ENCODE results near the gene SEC16A.

The SEC16A gene

GRCh38 chr9:136494012-136494411, 11.2 kb upstream of the SEC16A start:
- H3K36me3 ChIP-seq (replicated peaks), result peaks cover 22% of the 10 kb centered on the region
- in situ Hi-C loops (cut with HindIII; ENCODE audit: low pct_ligation_motif_present, low sequenced_read_pairs), result no loop called here
- H3K27me3 ChIP-seq (replicated peaks), result no peaks in the 10 kb centered on the region
- TF ChIP-seq CTCF (IDR thresholded peaks at IDR 0.05; ENCODE audit: low read depth, low read length, missing control alignments), result no peak
- no peak overlapping the region for H3K27ac ChIP-seq
- DNase-seq, result no peak
- no peak overlapping the region for H3K4me3 ChIP-seq (ENCODE audit: low read depth, low read length)

- in situ Hi-C loops (cut with HindIII; ENCODE audit: low pct_ligation_motif_present, low sequenced_read_pairs), result no loop called here
- no peak overlapping the region for H3K27ac ChIP-seq
- H3K36me3 ChIP-seq (replicated peaks), result peaks cover 17% of the 10 kb centered on the region
- no peaks in the 10 kb centered on the region for H3K27me3 ChIP-seq (replicated peaks)
- DNase-seq, result no peak
- no peak for TF ChIP-seq CTCF (IDR thresholded peaks at IDR 0.05; ENCODE audit: low read depth, low read length, missing control alignments)
- H3K4me3 ChIP-seq (ENCODE audit: low read depth, low read length), result no peak overlapping the region
Observed at GRCh38 chr9:136493567-136493971, 10.7 kb upstream of the SEC16A start.

GRCh38 chr9:136492978-136493522, 10.2 kb upstream of the SEC16A start:
- Histone ChIP-seq H3K27ac (no peak overlapping the region), H3K27me3 (replicated peaks) (no peaks in the 10 kb centered on the region), H3K4me3 (ENCODE audit: low read depth, low read length) (no peak overlapping the region), H3K36me3 (replicated peaks) (peaks cover 13% of the 10 kb centered on the region)
- TF ChIP-seq CTCF (IDR thresholded peaks at IDR 0.05; ENCODE audit: low read depth, low read length, missing control alignments), result no peak
- in situ Hi-C loops (cut with HindIII; ENCODE audit: low pct_ligation_motif_present, low sequenced_read_pairs), result no loop called here
- DNase-seq, result no peak

GRCh38 chr9:136489731-136490130, 6.9 kb upstream of the SEC16A start:
- no peaks in the 10 kb centered on the region for H3K27me3 ChIP-seq (replicated peaks)
- H3K36me3 ChIP-seq (replicated peaks), result no peaks in the 10 kb centered on the region
- TF ChIP-seq CTCF (IDR thresholded peaks at IDR 0.05; ENCODE audit: low read depth, low read length, missing control alignments), result no peak
- no peak overlapping the region for H3K27ac ChIP-seq
- H3K4me3 ChIP-seq (ENCODE audit: low read depth, low read length), result no peak overlapping the region
- DNase-seq, result no peak
- in situ Hi-C loops (cut with HindIII; ENCODE audit: low pct_ligation_motif_present, low sequenced_read_pairs), result loop anchor here (5.0 to 10.0 kb wide), 2 partner anchors 55 to 153 kb away; partner anchors contain the start of gene NOTCH1

- TF ChIP-seq CTCF (IDR thresholded peaks at IDR 0.05; ENCODE audit: low read depth, low read length, missing control alignments), result peak; percentile 98
- in situ Hi-C loops (cut with HindIII; ENCODE audit: low pct_ligation_motif_present, low sequenced_read_pairs), result loop anchor here (5.0 to 10.0 kb wide), 2 partner anchors 56 to 154 kb away; partner anchors contain the start of gene NOTCH1
- peak; percentile 8 for DNase-seq
Observed at GRCh38 chr9:136488247-136489214, 5.7 kb upstream of the SEC16A start.

More at GRCh38 chr9:136488247-136489214, 5.7 kb upstream of the SEC16A start:
- no peaks in the 10 kb centered on the region for H3K27me3 ChIP-seq (replicated peaks)
- H3K4me3 ChIP-seq (ENCODE audit: low read depth, low read length), result no peak overlapping the region
- no peaks in the 10 kb centered on the region for H3K36me3 ChIP-seq (replicated peaks)
- H3K27ac ChIP-seq, result no peak overlapping the region

All from brain microvascular endothelial cell (primary cell).